Amygdala (tissue), 56 donors: ENCODE measurements around the gene TSPAN9.

Experiments
- DNase-seq, 56 donors: peaks; one replicate each; lab custom pipeline; 2025; lab: John Stamatoyannopoulos, UW

TSPAN9 gene

GRCh38 chr12:3073438-3074250 lies 3.5 kb upstream of the TSPAN9 start:
- peak in 49 of 56 donors; percentile 6 to 85 (median 49) for DNase-seq

DNA sequence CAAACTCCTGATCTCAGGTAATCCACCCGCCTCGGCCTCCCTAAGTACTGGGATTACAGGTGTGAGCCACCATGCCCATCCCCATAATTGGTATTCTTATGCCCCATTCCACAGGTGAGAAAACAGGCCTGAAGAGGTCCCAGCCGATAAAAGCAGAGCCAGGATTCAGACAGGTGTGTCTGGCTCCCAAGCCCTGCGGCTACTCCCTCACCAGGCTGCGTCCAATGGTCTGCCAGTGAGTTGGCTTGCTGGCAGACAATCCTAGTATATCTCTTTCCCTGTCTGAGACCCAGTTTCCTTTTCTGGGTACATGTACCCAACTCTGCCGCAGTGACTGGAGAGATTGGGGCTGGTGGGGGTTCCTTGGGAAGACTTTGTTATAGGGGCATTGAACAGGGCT lies 1.9 kb upstream of the TSPAN9 start:
- no peak for DNase-seq

DNA sequence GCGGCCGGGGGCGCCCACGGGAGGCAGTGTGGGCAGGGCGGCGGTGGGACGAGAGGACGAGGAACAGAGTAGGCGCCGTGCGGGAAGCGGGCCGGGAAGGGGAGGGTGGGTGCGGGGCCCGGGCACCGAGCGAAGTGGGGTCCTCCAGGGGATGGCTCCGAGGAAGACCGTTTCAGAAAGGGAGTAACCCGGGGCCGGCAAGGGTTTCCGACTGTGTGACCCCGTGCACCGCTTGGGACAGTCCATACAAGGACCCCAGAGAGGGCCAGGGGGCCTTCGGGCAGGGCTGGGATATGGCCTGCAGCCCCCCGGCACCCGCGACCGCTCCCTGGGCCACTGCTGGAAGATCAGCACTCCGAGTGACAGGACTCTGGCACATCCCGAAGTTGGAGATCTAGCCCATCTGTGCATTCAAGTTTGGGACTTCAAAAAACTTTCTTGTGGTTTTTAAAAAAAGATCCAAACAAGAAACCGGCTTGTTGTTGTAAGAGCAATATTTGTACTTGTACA lies 448 bp downstream of the TSPAN9 start:
- DNase-seq = peak in 1 of 56 donors; percentile 42

GRCh38 chr12:3078086-3078820 lies 1.1 kb downstream of the TSPAN9 start:
- no peak for DNase-seq

GRCh38 chr12:3081091-3081490 lies 3.9 kb downstream of the TSPAN9 start:
- no peak for DNase-seq

DNA sequence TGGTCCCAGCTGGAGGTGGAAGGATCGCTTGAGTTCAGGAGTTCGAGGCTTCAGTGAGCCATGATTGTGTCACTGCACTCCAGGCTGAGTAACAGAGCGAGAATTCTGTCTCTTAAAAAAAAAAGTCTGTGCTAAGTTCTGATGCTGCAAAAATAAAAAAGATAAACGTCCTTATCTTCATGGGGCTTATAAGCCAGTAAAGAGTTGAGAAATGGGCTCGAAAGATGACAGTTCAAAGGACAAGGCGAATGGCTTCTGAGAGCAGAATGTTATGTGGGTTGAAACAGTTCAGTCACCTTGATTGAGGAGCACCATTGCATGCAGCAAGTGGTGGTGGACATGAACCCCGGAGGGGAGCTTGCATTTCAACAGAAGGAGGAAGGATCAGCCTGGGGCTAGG lies 4.7 kb downstream of the TSPAN9 start:
- no peak for DNase-seq

- no peak for DNase-seq
Observed at GRCh38 chr12:3083241-3083920, 6.2 kb downstream of the TSPAN9 start.

GRCh38 chr12:3083921-3084347 lies 6.8 kb downstream of the TSPAN9 start:
- no peak for DNase-seq

- no peak for DNase-seq
Observed at GRCh38 chr12:3084742-3085141, 7.6 kb downstream of the TSPAN9 start.

DNA sequence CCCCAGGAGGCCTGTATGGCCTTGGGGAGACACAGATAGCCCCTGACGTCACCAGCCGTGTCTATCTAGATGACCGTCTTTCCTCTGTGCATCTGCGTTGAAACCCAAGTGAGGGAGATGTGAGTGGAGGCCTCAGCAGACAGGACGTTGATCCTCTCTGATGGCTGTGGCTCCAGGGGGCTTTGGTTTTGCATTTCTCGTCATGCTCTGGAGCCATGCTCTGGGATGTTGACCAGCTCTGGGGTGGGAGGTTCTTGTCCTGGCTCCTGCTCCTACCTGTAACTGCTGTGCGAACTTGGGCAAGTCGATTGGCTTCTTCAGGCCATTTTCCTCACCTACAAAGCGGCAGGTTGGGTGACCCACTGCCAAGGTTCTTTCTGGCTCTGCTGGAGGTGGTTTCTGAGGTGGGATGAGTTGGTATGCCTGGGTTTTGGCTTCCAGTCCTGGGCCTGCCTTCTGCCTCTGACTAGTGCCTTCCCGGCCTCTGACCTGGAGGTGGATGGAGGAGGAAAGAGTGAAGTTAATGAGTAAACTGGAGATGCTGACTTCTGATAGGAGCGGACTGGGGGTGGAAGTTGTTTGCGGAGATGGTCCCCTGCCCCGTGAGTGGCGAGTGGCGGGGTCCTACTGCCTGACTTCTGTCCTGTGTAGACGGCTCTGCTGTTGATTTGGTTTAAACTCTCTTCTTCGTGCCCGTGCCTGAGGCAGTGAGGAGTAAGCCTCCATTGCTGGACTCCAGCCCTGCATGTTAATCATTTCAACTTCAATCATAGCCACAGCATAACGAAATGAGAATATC lies 8.4 kb downstream of the TSPAN9 start:
- DNase-seq = no peak

GRCh38 chr12:3086211-3086610 lies 9.0 kb downstream of the TSPAN9 start:
- DNase-seq = no peak

- DNase-seq = no peak
Observed at GRCh38 chr12:3086729-3087323, 9.6 kb downstream of the TSPAN9 start.

GRCh38 chr12:3087758-3088650 lies 10.8 kb downstream of the TSPAN9 start:
- DNase-seq = no peak

DNA sequence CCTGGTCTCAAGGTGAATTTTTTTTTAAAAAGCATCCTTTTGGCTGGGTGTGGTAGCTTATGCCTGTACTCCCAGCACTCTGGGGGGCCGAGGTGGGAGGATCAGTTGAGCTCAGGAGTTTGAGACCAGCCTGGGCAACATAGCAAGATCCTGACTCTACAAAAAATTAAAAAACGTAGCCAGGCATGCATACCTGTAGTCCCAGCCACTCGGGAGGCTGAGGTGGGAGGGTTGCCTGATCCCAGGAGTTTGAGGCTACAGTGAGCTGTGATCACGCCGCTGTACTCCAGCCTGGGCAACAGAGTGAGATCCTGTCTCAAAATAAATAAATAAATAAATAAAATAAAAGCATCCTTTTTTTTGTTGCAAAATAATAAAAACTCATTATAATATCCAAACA lies 12.4 kb downstream of the TSPAN9 start:
- no peak for DNase-seq

- no peak for DNase-seq
Observed at GRCh38 chr12:3090240-3091037, 13.3 kb downstream of the TSPAN9 start.

DNA sequence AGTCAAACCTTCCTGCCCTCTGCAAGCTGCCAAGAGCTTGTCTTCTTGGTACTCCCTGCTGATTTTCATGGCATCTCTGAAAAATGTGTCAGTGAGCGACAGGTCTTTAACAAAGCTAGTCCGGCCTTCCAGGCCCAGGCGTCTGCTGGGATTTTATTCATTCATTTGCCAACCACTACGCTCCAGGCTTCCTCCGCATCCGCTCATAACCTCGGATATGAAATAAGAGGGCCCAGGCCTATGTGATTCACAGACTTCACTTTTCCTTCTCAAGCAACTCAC lies 13.8 kb downstream of the TSPAN9 start:
- DNase-seq = no peak

DNA sequence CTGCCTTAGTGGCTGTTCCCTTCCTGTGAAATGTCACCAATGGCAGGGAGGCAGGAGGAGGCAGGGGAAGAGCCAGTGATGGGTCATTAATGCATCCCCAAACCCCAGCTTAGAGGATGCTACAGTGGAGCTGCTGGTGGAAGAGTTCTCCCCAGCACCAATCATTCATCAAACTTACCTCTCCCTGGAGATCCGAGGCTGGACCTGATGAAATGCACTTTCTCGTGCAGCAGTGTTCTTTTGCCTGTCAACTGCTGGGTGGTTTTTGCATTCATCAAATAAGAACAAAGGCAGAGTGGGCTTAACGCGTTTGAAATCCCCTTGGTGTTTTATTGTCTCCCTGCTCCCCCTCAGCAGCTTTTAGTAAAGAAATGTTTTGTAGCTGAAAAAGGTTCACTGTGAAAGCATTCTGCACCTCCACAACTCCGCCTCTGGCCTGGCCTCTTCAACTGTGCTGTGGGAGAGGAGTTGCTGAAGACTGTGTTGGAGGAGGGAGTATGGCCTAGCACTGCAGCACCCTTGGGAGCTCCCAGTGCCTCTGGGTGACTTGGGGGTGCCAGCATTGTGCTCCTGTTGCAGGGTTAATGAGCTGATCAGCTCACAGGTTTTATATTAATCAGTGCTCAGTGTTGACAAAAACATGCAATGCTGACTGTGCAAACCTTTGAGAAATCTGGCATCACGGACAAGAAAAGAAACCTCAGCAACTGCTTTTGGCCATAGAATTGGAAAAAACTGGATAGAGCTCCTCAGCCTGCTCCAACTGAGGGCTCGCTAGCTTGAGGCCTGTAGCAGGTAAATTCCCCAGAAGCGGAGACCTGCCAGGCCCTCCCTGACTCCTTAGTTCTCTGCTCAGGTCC lies 14.4 kb downstream of the TSPAN9 start:
- DNase-seq = no peak
